WTC11 (cell line): Measurements from ENCODE around the gene LRRC2. TPM values are rescaled to one million over a fixed set of nuclear protein-coding genes. Genes with fewer than 3 reads are reported as not detected.

Experiments
- ATAC-seq: fragments of 200-7000 bp; cut with Tn5 transposase; 2 replicates; pipeline ENCODE4 v1.10.0; 2021; ENCODE audit warnings: mild to moderate bottlenecking, moderate library complexity
- CTCF ChIA-PET: fragments of 300-600 bp; sonication (Branson Sonifier 250); formaldehyde crosslinking; loops from one replicate; lab custom pipeline; 2021; ENCODE audit warnings: antibody characterized with exemption; lab: Charles Lee
- POLR2A ChIA-PET: fragments of 350-600 bp; sonication (Branson Sonifier 250); formaldehyde crosslinking; loops from one replicate; lab custom pipeline; 2021; ENCODE audit warnings: antibody characterized with exemption; lab: Charles Lee
- DNase-seq: peaks from one replicate; pipeline ENCODE4 v3.0.0; 2021; ENCODE audit warnings: low spot score
- H3K27ac Mint-ChIP-seq: 2 replicates; pipeline ENCODE4 v1.8.0; 2021; ENCODE audit warnings: mixed read lengths
- H3K27me3 Mint-ChIP-seq: 2 replicates; pipeline ENCODE4 v1.8.0; 2021; ENCODE audit warnings: low read depth, mild to moderate bottlenecking, moderate library complexity, mixed read lengths
- H3K36me3 Mint-ChIP-seq: 2 replicates; pipeline ENCODE4 v1.8.0; 2021; ENCODE audit warnings: mixed read lengths
- H3K4me1 Mint-ChIP-seq: 2 replicates; pipeline ENCODE4 v1.8.0; 2022; ENCODE audit warnings: mixed read lengths
- H3K4me3 Mint-ChIP-seq: 2 replicates; pipeline ENCODE4 v1.8.0; 2021; ENCODE audit warnings: mild to moderate bottlenecking, moderate library complexity, mixed read lengths
- H3K9me3 Mint-ChIP-seq: 2 replicates; pipeline ENCODE4 v1.8.0; 2021; ENCODE audit warnings: mixed read lengths
- ATF1 ChIP-seq: sonication (generic); formaldehyde crosslinking; IDR thresholded peaks from 2 replicates; pipeline ENCODE4 v1.8.1; 2023; ENCODE audit warnings: mild to moderate bottlenecking, moderate library complexity, missing genetic modification reagents
- ELF4 ChIP-seq: sonication (generic); formaldehyde crosslinking; IDR thresholded peaks from 2 replicates; pipeline ENCODE4 v1.8.1; 2022; ENCODE audit warnings: low read depth, mild to moderate bottlenecking, moderate library complexity, missing genetic modification reagents
- FOXK1 ChIP-seq: sonication (generic); formaldehyde crosslinking; IDR thresholded peaks from 2 replicates; pipeline ENCODE4 v1.8.0; 2022; ENCODE audit warnings: mild to moderate bottlenecking, moderate library complexity, missing genetic modification reagents
- FOXP1 ChIP-seq: sonication (generic); formaldehyde crosslinking; IDR thresholded peaks from 2 replicates; pipeline ENCODE4 v1.8.0; 2022; ENCODE audit warnings: missing genetic modification reagents, mild to moderate bottlenecking, moderate library complexity, borderline replicate concordance
- GABPB1 ChIP-seq: sonication (generic); formaldehyde crosslinking; IDR thresholded peaks from 2 replicates; pipeline ENCODE4 v1.8.1; 2023; ENCODE audit warnings: mild to moderate bottlenecking, missing genetic modification reagents
- KAT7 ChIP-seq: sonication (generic); formaldehyde crosslinking; IDR thresholded peaks from 2 replicates; pipeline ENCODE4 v1.8.1; 2023; ENCODE audit warnings: missing genetic modification reagents, mild to moderate bottlenecking, borderline replicate concordance
- MXD4 ChIP-seq: fragments of 250-450 bp; sonication (Bioruptor Pico); IDR thresholded peaks from 2 replicates; pipeline ENCODE4 v1.8.0; 2021; ENCODE audit warnings: mild to moderate bottlenecking, moderate library complexity, borderline replicate concordance
- PRDM15 ChIP-seq: sonication (generic); formaldehyde crosslinking; IDR thresholded peaks from 2 replicates; pipeline ENCODE4 v1.8.0; 2022; ENCODE audit warnings: missing genetic modification reagents
- RELA ChIP-seq: sonication (generic); formaldehyde crosslinking; IDR thresholded peaks from 2 replicates; pipeline ENCODE4 v1.8.1; 2022; ENCODE audit warnings: missing genetic modification reagents, mild to moderate bottlenecking, borderline replicate concordance
- ZMAT4 ChIP-seq: fragments of 250-450 bp; sonication (Bioruptor Pico); IDR thresholded peaks from 2 replicates; pipeline ENCODE4 v1.9.0; 2021; ENCODE audit warnings: mild to moderate bottlenecking
- ZNF138 ChIP-seq: sonication (generic); formaldehyde crosslinking; conservative IDR thresholded peaks from 2 replicates; pipeline ENCODE4 v1.8.1; 2022; ENCODE audit warnings: mild to moderate bottlenecking, moderate library complexity, missing genetic modification reagents
- ZNF423 ChIP-seq: fragments of 250-450 bp; sonication (Bioruptor Pico); IDR thresholded peaks from 2 replicates; pipeline ENCODE4 v2.1.2; 2022; ENCODE audit warnings: mild to moderate bottlenecking, moderate library complexity
- ZNF425 ChIP-seq: fragments of 250-450 bp; sonication (Bioruptor Pico); conservative IDR thresholded peaks from 2 replicates; pipeline ENCODE4 v1.9.0; 2021; ENCODE audit warnings: mild to moderate bottlenecking
- ZNF512 ChIP-seq: sonication (generic); formaldehyde crosslinking; IDR thresholded peaks from 2 replicates; pipeline ENCODE4 v1.8.1; 2022; ENCODE audit warnings: missing genetic modification reagents, borderline replicate concordance
- total RNA-seq: library from RNA; stranded (reverse); gene quantifications from 3 replicates; pipeline ENCODE4 v1.2.3, GENCODE V29; 2021
- TF ChIP-seq, protein P1 (sequence below): fragments of 200-600 bp; IDR thresholded peaks from 2 replicates; pipeline ENCODE4 v1.8.0; 2022; ENCODE audit warnings: antibody characterized with exemption
- TF ChIP-seq, protein P2 (sequence below): sonication (generic); formaldehyde crosslinking; IDR thresholded peaks from 2 replicates; pipeline ENCODE4 v1.8.0; 2022; ENCODE audit warnings: mild to moderate bottlenecking, missing genetic modification reagents
- TF ChIP-seq, protein P3 (sequence below): sonication (generic); formaldehyde crosslinking; IDR thresholded peaks from 2 replicates; pipeline ENCODE4 v1.8.0; 2023; ENCODE audit warnings: missing genetic modification reagents, mild to moderate bottlenecking, borderline replicate concordance

Gene LRRC2
- total RNA-seq, 1 experiment from 2014 or later: 4.9 TPM

DNA sequence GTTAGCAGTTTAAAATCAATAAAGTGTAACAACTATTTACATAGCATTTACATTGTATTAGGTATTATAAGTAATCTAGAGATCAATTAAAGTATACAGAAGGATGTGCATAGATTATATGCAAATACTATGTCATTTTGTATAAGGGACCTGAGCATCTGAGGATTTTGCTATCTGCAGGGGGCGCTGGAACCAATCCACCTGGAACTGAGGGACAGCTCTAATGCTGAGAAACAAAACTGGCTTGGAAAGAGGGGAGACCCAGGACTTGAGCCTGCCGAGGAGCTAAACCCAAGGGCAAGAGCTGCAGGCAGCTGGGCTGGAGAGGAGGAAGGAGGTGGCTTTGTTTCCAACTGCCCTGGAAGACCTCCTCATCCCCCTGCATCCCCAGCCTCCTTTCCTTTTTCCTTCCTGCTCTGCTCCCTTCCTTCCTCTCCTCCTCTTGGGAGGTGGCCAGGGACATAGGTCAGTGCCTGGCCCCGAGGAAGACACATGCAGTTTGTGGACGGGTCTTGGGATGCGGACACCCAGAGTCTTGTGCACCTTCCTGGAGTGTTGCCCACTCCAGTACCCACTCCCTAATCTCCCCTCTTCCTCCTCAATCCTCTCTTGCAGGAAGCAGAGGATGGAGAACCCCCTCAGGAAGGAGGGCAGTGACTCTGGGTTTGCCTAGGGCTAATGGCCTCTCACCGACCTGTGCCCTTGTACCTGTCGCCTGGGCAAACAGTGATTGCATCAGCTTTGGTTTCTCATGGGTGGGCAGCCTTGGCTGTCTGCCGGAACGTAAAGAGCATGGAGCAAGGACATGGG lies 69.2 kb downstream of the LRRC2 start:
- ATAC-seq: peak; percentile 91
- TF ChIP-seq GABPB1 (CRISPR knock-in tag) (peak; percentile 94), KAT7 (CRISPR knock-in tag) (no peak), MXD4 (no peak), ZMAT4 (CRISPR knock-in tag) (no peak)
- TF ChIP-seq, protein P1, sequence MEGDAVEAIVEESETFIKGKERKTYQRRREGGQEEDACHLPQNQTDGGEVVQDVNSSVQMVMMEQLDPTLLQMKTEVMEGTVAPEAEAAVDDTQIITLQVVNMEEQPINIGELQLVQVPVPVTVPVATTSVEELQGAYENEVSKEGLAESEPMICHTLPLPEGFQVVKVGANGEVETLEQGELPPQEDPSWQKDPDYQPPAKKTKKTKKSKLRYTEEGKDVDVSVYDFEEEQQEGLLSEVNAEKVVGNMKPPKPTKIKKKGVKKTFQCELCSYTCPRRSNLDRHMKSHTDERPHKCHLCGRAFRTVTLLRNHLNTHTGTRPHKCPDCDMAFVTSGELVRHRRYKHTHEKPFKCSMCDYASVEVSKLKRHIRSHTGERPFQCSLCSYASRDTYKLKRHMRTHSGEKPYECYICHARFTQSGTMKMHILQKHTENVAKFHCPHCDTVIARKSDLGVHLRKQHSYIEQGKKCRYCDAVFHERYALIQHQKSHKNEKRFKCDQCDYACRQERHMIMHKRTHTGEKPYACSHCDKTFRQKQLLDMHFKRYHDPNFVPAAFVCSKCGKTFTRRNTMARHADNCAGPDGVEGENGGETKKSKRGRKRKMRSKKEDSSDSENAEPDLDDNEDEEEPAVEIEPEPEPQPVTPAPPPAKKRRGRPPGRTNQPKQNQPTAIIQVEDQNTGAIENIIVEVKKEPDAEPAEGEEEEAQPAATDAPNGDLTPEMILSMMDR: peak; percentile 19; the same call in 1 of the 2 replicates
- TF ChIP-seq, all 79 proteins: peak for 2
- H3K27me3 Mint-ChIP-seq: peaks cover 13% of the 10 kb centered on the region
- peaks cover 24% of the 10 kb centered on the region for H3K4me1 Mint-ChIP-seq
- no peak overlapping the region for H3K4me3 Mint-ChIP-seq
- H3K9me3 Mint-ChIP-seq: peaks cover 15% of the 10 kb centered on the region
- H3K27ac Mint-ChIP-seq: no peak overlapping the region
- ChIA-PET CTCF (interaction anchor here (0.6 to 4.3 kb wide), 31 partner anchors 8 to 232 kb away, joined by 3 to 33 read pairs (median 5); partner anchors contain the start of genes LTF and PRSS50), POLR2A (interaction anchor here (0.6 to 1.6 kb wide), 4 partner anchors 77 to 123 kb away, joined by 3 to 6 read pairs (median 4); no protein-coding TSS in a partner anchor)
- H3K36me3 Mint-ChIP-seq: peaks cover 16% of the 10 kb centered on the region
- peak; percentile 71 for DNase-seq

DNA sequence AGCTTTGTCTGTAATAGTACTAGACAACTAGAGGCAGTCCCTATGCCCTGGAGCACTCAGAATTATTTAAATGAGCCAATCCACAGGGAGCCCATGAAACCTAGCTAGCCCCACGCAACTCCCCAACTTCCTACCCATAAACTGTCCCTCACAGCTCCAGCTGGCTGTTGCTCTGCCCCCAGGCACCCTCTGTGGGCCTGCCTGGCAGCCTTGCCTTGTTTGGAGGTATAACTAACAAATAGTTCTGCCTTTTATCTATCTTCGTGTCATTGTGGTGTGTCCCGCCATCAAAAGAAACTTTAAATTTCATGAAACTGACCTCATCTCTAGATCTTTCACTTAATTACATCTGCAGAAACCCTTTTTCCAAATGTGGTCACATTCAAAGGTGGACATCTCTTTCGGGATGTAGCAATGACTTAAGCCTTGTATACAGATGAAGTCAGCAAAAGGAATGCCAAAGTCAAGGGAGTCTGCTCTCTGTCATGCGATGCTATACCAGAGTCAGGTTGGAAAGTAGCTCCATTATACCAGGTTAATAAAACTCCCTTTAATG lies 70.1 kb downstream of the LRRC2 start:
- ATAC-seq: no peak
- TF ChIP-seq ZNF138 (CRISPR knock-in tag) (no peak), ZNF512 (CRISPR knock-in tag) (no peak), RELA (CRISPR knock-in tag) (no peak), ATF1 (CRISPR knock-in tag) (no peak), FOXP1 (CRISPR knock-in tag) (no peak), FOXK1 (no peak), PRDM15 (no peak), ZNF425 (no peak), ZNF423 (CRISPR knock-in tag) (no peak), ELF4 (CRISPR knock-in tag) (no peak)
- TF ChIP-seq, protein P2, sequence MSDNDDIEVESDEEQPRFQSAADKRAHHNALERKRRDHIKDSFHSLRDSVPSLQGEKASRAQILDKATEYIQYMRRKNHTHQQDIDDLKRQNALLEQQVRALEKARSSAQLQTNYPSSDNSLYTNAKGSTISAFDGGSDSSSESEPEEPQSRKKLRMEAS (CRISPR knock-in tag): no peak
- TF ChIP-seq, protein P3, sequence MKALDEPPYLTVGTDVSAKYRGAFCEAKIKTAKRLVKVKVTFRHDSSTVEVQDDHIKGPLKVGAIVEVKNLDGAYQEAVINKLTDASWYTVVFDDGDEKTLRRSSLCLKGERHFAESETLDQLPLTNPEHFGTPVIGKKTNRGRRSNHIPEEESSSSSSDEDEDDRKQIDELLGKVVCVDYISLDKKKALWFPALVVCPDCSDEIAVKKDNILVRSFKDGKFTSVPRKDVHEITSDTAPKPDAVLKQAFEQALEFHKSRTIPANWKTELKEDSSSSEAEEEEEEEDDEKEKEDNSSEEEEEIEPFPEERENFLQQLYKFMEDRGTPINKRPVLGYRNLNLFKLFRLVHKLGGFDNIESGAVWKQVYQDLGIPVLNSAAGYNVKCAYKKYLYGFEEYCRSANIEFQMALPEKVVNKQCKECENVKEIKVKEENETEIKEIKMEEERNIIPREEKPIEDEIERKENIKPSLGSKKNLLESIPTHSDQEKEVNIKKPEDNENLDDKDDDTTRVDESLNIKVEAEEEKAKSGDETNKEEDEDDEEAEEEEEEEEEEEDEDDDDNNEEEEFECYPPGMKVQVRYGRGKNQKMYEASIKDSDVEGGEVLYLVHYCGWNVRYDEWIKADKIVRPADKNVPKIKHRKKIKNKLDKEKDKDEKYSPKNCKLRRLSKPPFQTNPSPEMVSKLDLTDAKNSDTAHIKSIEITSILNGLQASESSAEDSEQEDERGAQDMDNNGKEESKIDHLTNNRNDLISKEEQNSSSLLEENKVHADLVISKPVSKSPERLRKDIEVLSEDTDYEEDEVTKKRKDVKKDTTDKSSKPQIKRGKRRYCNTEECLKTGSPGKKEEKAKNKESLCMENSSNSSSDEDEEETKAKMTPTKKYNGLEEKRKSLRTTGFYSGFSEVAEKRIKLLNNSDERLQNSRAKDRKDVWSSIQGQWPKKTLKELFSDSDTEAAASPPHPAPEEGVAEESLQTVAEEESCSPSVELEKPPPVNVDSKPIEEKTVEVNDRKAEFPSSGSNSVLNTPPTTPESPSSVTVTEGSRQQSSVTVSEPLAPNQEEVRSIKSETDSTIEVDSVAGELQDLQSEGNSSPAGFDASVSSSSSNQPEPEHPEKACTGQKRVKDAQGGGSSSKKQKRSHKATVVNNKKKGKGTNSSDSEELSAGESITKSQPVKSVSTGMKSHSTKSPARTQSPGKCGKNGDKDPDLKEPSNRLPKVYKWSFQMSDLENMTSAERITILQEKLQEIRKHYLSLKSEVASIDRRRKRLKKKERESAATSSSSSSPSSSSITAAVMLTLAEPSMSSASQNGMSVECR (CRISPR knock-in tag): no peak

More for the DNA sequence above, 70.1 kb downstream of the LRRC2 start:
- Mint-ChIP-seq H3K27ac (no peak overlapping the region), H3K4me1 (peaks cover 33% of the 10 kb centered on the region), H3K9me3 (peaks cover 15% of the 10 kb centered on the region), H3K36me3 (peaks cover 16% of the 10 kb centered on the region), H3K4me3 (no peak overlapping the region), H3K27me3 (peaks cover 17% of the 10 kb centered on the region)
- DNase-seq: no peak
- POLR2A ChIA-PET: interaction anchor here (0.6 to 1.6 kb wide), 2 partner anchors 78 to 332 kb away, joined by 3 to 6 read pairs; no protein-coding TSS in a partner anchor
- CTCF ChIA-PET: interaction anchor here (0.5 to 4.3 kb wide), 16 partner anchors 11 to 154 kb away, joined by 3 to 33 read pairs (median 8); partner anchors contain the start of gene LTF
